ENCODE data around the gene KRTAP2-2.
"Not testable (repeated sequence)": the region's sequence is repeated elsewhere in the genome, so short reads cannot be mapped to it uniquely, and the experiment has no call there.

KRTAP2-2 gene

GRCh38 chr17:41096055-41096454, 41.0 kb upstream of the KRTAP2-2 start:
- H3K27ac ChIP-seq = no peak overlapping the region
- no peaks in the 10 kb centered on the region for H3K4me1 ChIP-seq
- no peaks in the 10 kb centered on the region for H3K27me3 ChIP-seq
- TF ChIP-seq CTCF (IDR thresholded peaks at IDR 0.05) = no peak
- intact Hi-C loops (cut with DNase I; ENCODE audit: low total_unique reads) = no loop called here
- no peak overlapping the region for H3K4me3 ChIP-seq
- DNase-seq = no peak
- no peaks in the 10 kb centered on the region for H3K36me3 ChIP-seq
- no peaks in the 10 kb centered on the region for H3K9me3 ChIP-seq

GRCh38 chr17:41088760-41089352, 33.8 kb upstream of the KRTAP2-2 start:
- H3K4me3 ChIP-seq; H3K4me1 ChIP-seq; H3K9me3 ChIP-seq; H3K36me3 ChIP-seq; DNase-seq; H3K27ac ChIP-seq; H3K27me3 ChIP-seq; intact Hi-C loops (cut with DNase I; ENCODE audit: low total_unique reads): not testable (repeated sequence)

- H3K36me3 ChIP-seq; H3K4me1 ChIP-seq; intact Hi-C loops (cut with DNase I; ENCODE audit: low total_unique reads); H3K9me3 ChIP-seq; H3K27me3 ChIP-seq; H3K27ac ChIP-seq; H3K4me3 ChIP-seq; DNase-seq: not testable (repeated sequence)
Observed at GRCh38 chr17:41084100-41084856, 29.2 kb upstream of the KRTAP2-2 start, which contains the start of gene KRTAP4-7. TSS of gene KRTAP4-7 (plus strand) at chr17:41084150. CDS start at chr17:41084207, 57 bp downstream.

- DNase-seq; H3K36me3 ChIP-seq; intact Hi-C loops (cut with DNase I; ENCODE audit: low total_unique reads); H3K27ac ChIP-seq; H3K9me3 ChIP-seq; H3K27me3 ChIP-seq; H3K4me1 ChIP-seq; H3K4me3 ChIP-seq: not testable (repeated sequence)
Observed at GRCh38 chr17:41083427-41083826, 28.4 kb upstream of the KRTAP2-2 start.

- H3K9me3 ChIP-seq = no peaks in the 10 kb centered on the region
- H3K27me3 ChIP-seq = no peaks in the 10 kb centered on the region
- no peak overlapping the region for H3K27ac ChIP-seq
- DNase-seq = no peak
- no peaks in the 10 kb centered on the region for H3K4me1 ChIP-seq
- no peak overlapping the region for H3K4me3 ChIP-seq
- intact Hi-C loops (cut with DNase I; ENCODE audit: low total_unique reads) = no loop called here
- no peak for TF ChIP-seq CTCF (IDR thresholded peaks at IDR 0.05)
- H3K36me3 ChIP-seq = no peaks in the 10 kb centered on the region
Observed at GRCh38 chr17:41082626-41083025, 27.6 kb upstream of the KRTAP2-2 start.

- DNase-seq = no peak
- Histone ChIP-seq H3K27me3 (no peaks in the 10 kb centered on the region), H3K4me1 (no peaks in the 10 kb centered on the region), H3K4me3 (no peak overlapping the region), H3K36me3 (no peaks in the 10 kb centered on the region), H3K9me3 (no peaks in the 10 kb centered on the region), H3K27ac (no peak overlapping the region)
- TF ChIP-seq CTCF (IDR thresholded peaks at IDR 0.05) = no peak
- intact Hi-C loops (cut with DNase I; ENCODE audit: low total_unique reads) = no loop called here
Observed at GRCh38 chr17:41076788-41077187, 21.8 kb upstream of the KRTAP2-2 start.

- TF ChIP-seq CTCF (IDR thresholded peaks at IDR 0.05) = no peak
- DNase-seq = no peak
- Histone ChIP-seq H3K27ac (no peak overlapping the region), H3K36me3 (no peaks in the 10 kb centered on the region), H3K4me1 (no peaks in the 10 kb centered on the region), H3K4me3 (no peak overlapping the region), H3K9me3 (no peaks in the 10 kb centered on the region), H3K27me3 (no peaks in the 10 kb centered on the region)
- intact Hi-C loops (cut with DNase I; ENCODE audit: low total_unique reads) = no loop called here
Observed at GRCh38 chr17:41073676-41074075, 18.6 kb upstream of the KRTAP2-2 start.
